ENCODE measurements around the gene STOM. TPM values are rescaled to one million over a fixed set of nuclear protein-coding genes. Genes with fewer than 3 reads are reported as not detected.

Gene STOM
- total and polyA plus RNA-seq, 11 donors = 125 to 239 (median 148) TPM

DNA sequence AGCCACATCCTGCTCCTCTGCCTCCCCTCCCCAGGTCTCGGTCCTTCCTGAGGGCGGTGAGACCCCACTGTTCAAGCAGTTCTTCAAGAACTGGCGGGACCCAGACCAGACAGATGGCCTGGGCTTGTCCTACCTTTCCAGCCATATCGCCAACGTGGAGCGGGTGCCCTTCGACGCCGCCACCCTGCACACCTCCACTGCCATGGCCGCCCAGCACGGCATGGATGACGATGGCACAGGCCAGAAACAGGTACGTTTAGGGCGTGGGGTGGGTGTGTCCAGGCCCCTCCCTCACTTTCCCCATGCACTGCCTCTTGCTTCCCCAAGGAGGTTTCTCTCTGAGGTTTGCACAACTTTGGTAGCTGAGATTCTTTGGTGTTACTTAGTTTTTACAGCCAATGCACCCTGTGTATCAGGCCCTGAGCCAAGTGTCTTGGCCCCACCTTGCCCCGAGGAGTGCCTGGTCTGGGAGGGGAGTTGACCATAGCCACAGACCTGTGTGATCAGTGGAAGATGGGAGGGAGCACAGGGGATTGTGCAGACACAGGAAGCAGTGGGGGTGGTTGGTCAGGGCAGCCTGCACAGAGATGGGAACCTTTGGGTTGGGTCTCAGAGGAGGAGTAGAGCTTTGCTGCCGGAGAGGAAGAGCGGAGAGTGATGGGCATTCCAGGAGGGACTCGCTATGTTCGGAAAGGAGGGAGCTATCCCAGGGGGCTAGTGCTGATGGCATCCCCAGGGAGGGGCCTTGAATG lies 51.2 kb downstream of the STOM start:
- intact Hi-C loops (cut with DNase I) = loop anchor here (2.0 to 10.0 kb wide), 11 partner anchors 37 to 107 kb away; partner anchors contain the start of gene GSN (in 3 of the 10)
- ATAC-seq (peak in 3 of 4 donors; percentile 1 to 5 (median 2)), DNase-seq (peak in 1 of 5 donors; percentile 32)
- WGBS, 4 donors = 83 to 88% (median 84%) methylated on average over 18 to 19 of the region's 19 CpGs
- H3K4me1 ChIP-seq = peaks cover 4 to 83% (median 54%) of the 10 kb centered on the region in 12 donors
- H3K9me3 ChIP-seq = no peaks in the 10 kb centered on the region
- H3K27me3 ChIP-seq = no peaks in the 10 kb centered on the region
- peak overlapping the region in 10 of 12 donors; percentile 28 to 98 (median 78) for H3K27ac ChIP-seq
- TF ChIP-seq POLR2A (IDR thresholded peaks at IDR 0.05) = no peak
- TF ChIP-seq, protein P1, sequence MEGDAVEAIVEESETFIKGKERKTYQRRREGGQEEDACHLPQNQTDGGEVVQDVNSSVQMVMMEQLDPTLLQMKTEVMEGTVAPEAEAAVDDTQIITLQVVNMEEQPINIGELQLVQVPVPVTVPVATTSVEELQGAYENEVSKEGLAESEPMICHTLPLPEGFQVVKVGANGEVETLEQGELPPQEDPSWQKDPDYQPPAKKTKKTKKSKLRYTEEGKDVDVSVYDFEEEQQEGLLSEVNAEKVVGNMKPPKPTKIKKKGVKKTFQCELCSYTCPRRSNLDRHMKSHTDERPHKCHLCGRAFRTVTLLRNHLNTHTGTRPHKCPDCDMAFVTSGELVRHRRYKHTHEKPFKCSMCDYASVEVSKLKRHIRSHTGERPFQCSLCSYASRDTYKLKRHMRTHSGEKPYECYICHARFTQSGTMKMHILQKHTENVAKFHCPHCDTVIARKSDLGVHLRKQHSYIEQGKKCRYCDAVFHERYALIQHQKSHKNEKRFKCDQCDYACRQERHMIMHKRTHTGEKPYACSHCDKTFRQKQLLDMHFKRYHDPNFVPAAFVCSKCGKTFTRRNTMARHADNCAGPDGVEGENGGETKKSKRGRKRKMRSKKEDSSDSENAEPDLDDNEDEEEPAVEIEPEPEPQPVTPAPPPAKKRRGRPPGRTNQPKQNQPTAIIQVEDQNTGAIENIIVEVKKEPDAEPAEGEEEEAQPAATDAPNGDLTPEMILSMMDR (IDR thresholded peaks at IDR 0.05) = no peak
- no peak overlapping the region for H3K4me3 ChIP-seq
- peaks cover 3 to 100% (median 95%) of the 10 kb centered on the region in 9 donors for H3K36me3 ChIP-seq

DNA sequence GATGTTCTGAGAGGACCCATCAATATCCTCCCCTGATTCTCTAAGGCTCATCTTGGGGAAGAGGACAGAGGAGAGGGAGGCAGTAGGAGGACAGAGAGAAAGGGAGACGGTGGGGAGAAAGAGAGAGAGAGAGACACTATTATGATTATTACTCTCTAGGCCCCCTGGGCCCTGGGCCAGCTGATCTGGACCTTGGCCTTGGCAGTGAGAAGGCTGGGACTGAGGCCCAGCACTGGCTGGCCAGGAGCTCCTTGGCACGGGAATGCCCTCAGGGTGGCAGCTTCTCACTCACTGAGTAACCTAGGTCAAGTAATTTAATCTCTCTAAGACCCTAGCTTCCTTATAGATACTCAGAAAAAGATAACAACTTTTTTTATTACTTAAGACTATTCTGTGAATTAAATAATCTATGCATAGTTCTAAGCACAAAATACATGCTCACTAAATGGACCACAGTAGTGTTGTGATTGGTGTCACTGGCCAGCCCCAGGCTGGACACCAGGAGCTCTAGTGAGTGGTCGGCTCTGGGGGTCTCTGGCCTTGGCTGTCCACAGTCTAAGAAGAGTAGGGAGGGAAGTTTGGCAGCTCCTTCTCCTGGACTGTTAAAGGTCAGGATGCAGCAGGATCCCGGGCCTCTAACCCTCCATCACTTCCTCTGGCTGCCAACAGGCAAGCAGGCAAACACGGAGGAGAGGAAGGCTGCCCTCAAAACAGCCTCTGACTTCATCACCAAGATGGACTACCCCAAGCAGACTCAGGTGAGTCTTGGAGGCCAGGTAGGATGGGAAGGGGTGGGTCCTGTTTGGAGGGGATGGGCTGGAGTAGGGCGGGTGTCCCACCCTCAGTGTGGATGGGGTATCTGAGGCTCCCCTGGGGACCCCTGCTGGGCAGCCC lies 52.1 kb downstream of the STOM start:
- peak in 3 of 5 donors; percentile 63 to 77 (median 63) for DNase-seq
- peaks cover 3 to 100% (median 95%) of the 10 kb centered on the region in 9 donors for H3K36me3 ChIP-seq
- 33 to 52% (median 46%) methylated on average over 3 to 6 of the region's 6 CpGs for WGBS, 4 donors
- no peak for TF ChIP-seq POLR2A (IDR thresholded peaks at IDR 0.05)
- TF ChIP-seq, protein P1 (IDR thresholded peaks at IDR 0.05) = peak in 1 of 12 donors; percentile 12
- peak overlapping the region; percentile 28 to 98 (median 64) for H3K27ac ChIP-seq
- peaks cover 4 to 81% (median 48%) of the 10 kb centered on the region in 12 donors for H3K4me1 ChIP-seq
- intact Hi-C loops (cut with DNase I) = loop anchor here (2.0 to 10.0 kb wide), 11 partner anchors 36 to 106 kb away; partner anchors contain the start of gene GSN (in 3 of the 10)
- no peaks in the 10 kb centered on the region for H3K9me3 ChIP-seq
- peak; percentile 33 to 63 (median 41) for ATAC-seq
- H3K27me3 ChIP-seq = no peaks in the 10 kb centered on the region
- no peak overlapping the region for H3K4me3 ChIP-seq

DNA sequence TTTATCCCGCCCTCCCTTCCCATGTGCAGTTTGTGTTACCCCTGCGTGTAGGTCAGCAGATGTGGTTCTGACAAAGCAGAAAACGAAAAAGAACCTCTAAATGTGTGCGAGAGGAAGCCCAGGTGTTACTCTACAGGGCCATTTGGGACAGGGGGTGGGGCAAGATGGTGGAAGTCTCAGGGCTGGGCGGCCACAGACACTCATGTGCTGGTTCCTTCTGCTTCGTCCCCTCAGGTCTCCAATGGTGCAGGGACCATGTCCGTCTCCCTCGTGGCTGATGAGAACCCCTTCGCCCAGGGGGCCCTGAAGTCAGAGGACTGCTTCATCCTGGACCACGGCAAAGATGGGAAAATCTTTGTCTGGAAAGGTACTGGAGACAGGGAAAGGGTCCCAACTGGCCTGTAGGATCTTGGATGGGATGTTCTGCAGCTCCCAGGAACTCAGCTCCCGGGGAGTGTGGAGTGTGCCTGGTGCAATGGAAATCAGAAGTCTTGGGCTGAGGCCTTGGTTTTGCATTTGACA lies 53.1 kb downstream of the STOM start:
- no peak overlapping the region for H3K4me3 ChIP-seq
- intact Hi-C loops (cut with DNase I) = loop anchor here in 9 of 10 donors (5.0 to 10.0 kb wide), 7 partner anchors 35 to 105 kb away; partner anchors contain the start of gene GSN (in 3 of the 9)
- H3K27me3 ChIP-seq = no peaks in the 10 kb centered on the region
- whole genome bisulfite sequencing, 4 donors = 88 to 96% (median 92%) methylated on average over 11 of the region's 11 CpGs
- TF ChIP-seq POLR2A (IDR thresholded peaks at IDR 0.05) = no peak
- TF ChIP-seq, protein P1 (IDR thresholded peaks at IDR 0.05) = no peak
- H3K4me1 ChIP-seq = peaks cover 4 to 79% (median 42%) of the 10 kb centered on the region in 12 donors
- H3K9me3 ChIP-seq = no peaks in the 10 kb centered on the region
- ATAC-seq = no peak
- DNase-seq = peak in 1 of 5 donors; percentile 29
- peak overlapping the region in 10 of 12 donors; percentile 28 to 98 (median 75) for H3K27ac ChIP-seq
- H3K36me3 ChIP-seq = peaks cover 7 to 100% (median 95%) of the 10 kb centered on the region in 9 donors
